SU-DHL-6 (cell line): ENCODE measurements around the gene LCE3B.

Experiments
- H2AFZ ChIP-seq: fragments of 200-600 bp; sonication (generic); 2 replicates; pipeline ENCODE4 v1.6.1; 2014; ENCODE audit warnings: low read depth, mild to moderate bottlenecking, moderate library complexity, mixed read lengths, antibody characterized with exemption, low read length; ENCODE audit not compliant: severe bottlenecking
- H3F3A ChIP-seq: fragments of 200-600 bp; shearing (Covaris generic); 2 replicates; pipeline ENCODE4 v1.6.0; 2016; ENCODE audit warnings: antibody characterized with exemption, mild to moderate bottlenecking; ENCODE audit not compliant: insufficient read depth
- H3K27ac ChIP-seq: fragments of 200-600 bp; sonication (generic); 2 replicates; pipeline ENCODE4 v1.5.1; 2016; ENCODE audit warnings: low read depth, mild to moderate bottlenecking, low read length, moderate library complexity, mixed read lengths
- H3K27me3 ChIP-seq: fragments of 200-600 bp; sonication (generic), shearing (Covaris generic); 2 replicates; pipeline ENCODE4 v1.6.0; 2014; ENCODE audit warnings: mild to moderate bottlenecking, low read length
- H3K36me3 ChIP-seq: fragments of 200-600 bp; sonication (generic); 2 replicates; pipeline ENCODE4 v1.6.1; 2014; ENCODE audit warnings: mild to moderate bottlenecking, low read length, mixed read lengths
- H3K4me2 ChIP-seq: fragments of 300-600, 200-600 bp; shearing (Covaris generic), sonication (generic); 2 replicates; pipeline ENCODE4 v1.6.0; 2014; ENCODE audit warnings: low read length, low read depth, mild to moderate bottlenecking; ENCODE audit not compliant: poor library complexity, severe bottlenecking
- H3K4me3 ChIP-seq: fragments of 200-600 bp; sonication (generic); 2 replicates; pipeline ENCODE4 v1.5.1; 2014; ENCODE audit warnings: antibody characterized with exemption, low read length, mild to moderate bottlenecking, mixed read lengths; ENCODE audit not compliant: insufficient read depth, poor library complexity, severe bottlenecking
- H3K79me2 ChIP-seq: fragments of 200-600 bp; sonication (generic); 2 replicates; pipeline ENCODE4 v1.6.1; 2014; ENCODE audit warnings: mild to moderate bottlenecking, low read length, moderate library complexity; ENCODE audit not compliant: insufficient read depth
- H3K9ac ChIP-seq: fragments of 200-600 bp; sonication (generic); 2 replicates; pipeline ENCODE4 v1.7.0; 2014; ENCODE audit warnings: mild to moderate bottlenecking, low read length
- H3K9me2 ChIP-seq: fragments of 200-600 bp; sonication (generic); replicated peaks from 2 replicates; pipeline ENCODE4 v1.6.1; 2014; ENCODE audit warnings: low read length; ENCODE audit not compliant: insufficient read depth
- H3K9me3 ChIP-seq: fragments of 200-600 bp; sonication (generic); 2 replicates; pipeline ENCODE4 v1.6.1; 2014; ENCODE audit warnings: low read length, mixed read lengths; ENCODE audit not compliant: insufficient read depth
- H4K20me1 ChIP-seq: fragments of 200-600 bp; sonication (generic); 2 replicates; pipeline ENCODE4 v1.6.1; 2014; ENCODE audit warnings: low read depth, mild to moderate bottlenecking, antibody characterized with exemption, low read length, moderate library complexity, mixed read lengths
- CTCF ChIP-seq: fragments of 200-600 bp; sonication (generic); IDR thresholded peaks from one replicate; pipeline ENCODE4 v1.5.1; 2017; ENCODE audit warnings: antibody characterized with exemption, mild to moderate bottlenecking, low read length, moderate library complexity; ENCODE audit not compliant: insufficient read depth, poor library complexity, severe bottlenecking
- EZH2phosphoT487 ChIP-seq: fragments of 200-600 bp; sonication (generic), shearing (Covaris generic); conservative IDR thresholded peaks from 2 replicates; pipeline ENCODE4 v1.6.1; 2018; ENCODE audit warnings: mild to moderate bottlenecking, antibody characterized with exemption, low read length, moderate library complexity, mixed read lengths

Gene LCE3B

DNA sequence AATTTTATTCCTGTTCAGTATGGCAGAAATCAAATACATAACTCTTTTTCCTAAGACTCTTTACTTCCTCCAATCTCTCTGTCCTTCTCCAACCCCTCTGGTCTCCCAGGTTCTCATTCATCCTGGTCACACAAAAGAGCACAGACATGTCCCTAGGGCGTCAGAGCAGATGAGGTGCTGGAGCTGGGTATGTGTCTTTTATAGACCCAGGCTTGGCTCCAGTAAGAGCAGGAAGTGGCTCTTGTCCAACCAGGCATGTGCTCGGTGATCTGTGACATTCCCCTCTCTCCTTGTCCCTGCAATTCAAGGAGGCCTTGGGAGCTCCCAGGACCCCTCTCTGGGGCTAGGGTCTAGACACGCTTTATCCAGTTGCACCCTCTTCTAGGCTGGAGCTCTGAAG lies 31.5 kb downstream of the LCE3B start:
- H3K9me2 ChIP-seq: no peaks in the 10 kb centered on the region
- H2AFZ ChIP-seq: no peak overlapping the region
- H3K27me3 ChIP-seq: no peaks in the 10 kb centered on the region; the same call in 1 of the 2 replicates
- no peak overlapping the region for H3K4me3 ChIP-seq
- H3F3A ChIP-seq: no peaks in the 10 kb centered on the region
- no peak overlapping the region for H3K27ac ChIP-seq
- H3K79me2 ChIP-seq: no peaks in the 10 kb centered on the region
- H3K9me3 ChIP-seq: no peaks in the 10 kb centered on the region
- no peak overlapping the region for H3K4me2 ChIP-seq
- H3K9ac ChIP-seq: no peak overlapping the region
- TF ChIP-seq EZH2phosphoT487 (no peak), CTCF (no peak)
- H3K36me3 ChIP-seq: no peaks in the 10 kb centered on the region
- no peaks in the 10 kb centered on the region for H4K20me1 ChIP-seq

- Histone ChIP-seq H3K27me3 (no peaks in the 10 kb centered on the region; the same call in 1 of the 2 replicates), H3K4me3 (no peak overlapping the region), H3K9me3 (no peaks in the 10 kb centered on the region), H3K9me2 (no peaks in the 10 kb centered on the region), H3K4me2 (no peak overlapping the region), H3K9ac (no peak overlapping the region), H3K27ac (no peak overlapping the region), H2AFZ (no peak overlapping the region), H3F3A (no peaks in the 10 kb centered on the region), H3K36me3 (no peaks in the 10 kb centered on the region), H4K20me1 (no peaks in the 10 kb centered on the region), H3K79me2 (no peaks in the 10 kb centered on the region)
- TF ChIP-seq CTCF (no peak), EZH2phosphoT487 (no peak)
Observed at GRCh38 chr1:152646656-152647055, 33.0 kb downstream of the LCE3B start.

- no peak for TF ChIP-seq EZH2phosphoT487
- peak; percentile 82 for TF ChIP-seq CTCF
- Histone ChIP-seq H3K4me3 (no peak overlapping the region), H4K20me1 (no peaks in the 10 kb centered on the region), H3K27ac (no peak overlapping the region), H3K9me2 (no peaks in the 10 kb centered on the region), H3K4me2 (no peak overlapping the region), H3K79me2 (no peaks in the 10 kb centered on the region), H3K9ac (no peak overlapping the region), H3K36me3 (no peaks in the 10 kb centered on the region), H3F3A (no peaks in the 10 kb centered on the region), H3K9me3 (no peaks in the 10 kb centered on the region), H2AFZ (no peak overlapping the region), H3K27me3 (no peaks in the 10 kb centered on the region)
Observed at GRCh38 chr1:152654110-152654509, 40.5 kb downstream of the LCE3B start.

DNA sequence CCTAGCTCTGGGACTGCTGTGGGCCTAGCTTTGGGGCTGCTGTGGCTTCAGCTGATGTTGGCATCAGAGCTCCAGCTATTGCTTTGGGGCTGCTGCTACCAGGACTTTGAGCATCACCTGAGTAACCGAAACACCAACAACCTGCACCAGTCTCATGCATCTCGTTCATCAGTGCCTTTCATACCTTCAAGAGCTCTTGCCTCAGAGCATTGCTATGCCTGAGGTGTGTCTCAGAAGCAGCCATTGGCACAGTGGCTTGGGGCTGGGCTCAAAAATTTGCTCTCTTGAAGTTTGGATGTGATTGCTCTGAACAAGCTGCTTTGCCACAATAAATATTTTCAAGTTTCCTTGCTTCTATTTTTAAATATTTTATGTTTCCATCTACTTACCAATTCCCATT lies 42.8 kb downstream of the LCE3B start:
- Histone ChIP-seq H3K9me3 (no peaks in the 10 kb centered on the region), H3K4me3 (no peak overlapping the region), H4K20me1 (no peaks in the 10 kb centered on the region), H3K27me3 (no peaks in the 10 kb centered on the region), H3K27ac (no peak overlapping the region), H3K9me2 (no peaks in the 10 kb centered on the region), H3F3A (no peaks in the 10 kb centered on the region), H3K9ac (no peak overlapping the region), H2AFZ (no peak overlapping the region), H3K79me2 (no peaks in the 10 kb centered on the region), H3K36me3 (no peaks in the 10 kb centered on the region), H3K4me2 (no peak overlapping the region)
- TF ChIP-seq CTCF (no peak), EZH2phosphoT487 (no peak)
